Fibroblast of the aortic adventitia (primary cell): ENCODE results near the gene TTC38. TPM values are rescaled to one million over a fixed set of nuclear protein-coding genes. Genes with fewer than 3 reads are reported as not detected.

ENCODE experiments used
- DNase-seq: peaks from one replicate; pipeline ENCODE4 v3.0.0-alpha.2; 2010; ENCODE audit warnings: low read depth
- H3K4me3 ChIP-seq: 2 replicates; pipeline ENCODE4 v1.5.1; 2011; ENCODE audit warnings: low read depth, mild to moderate bottlenecking, control low read depth, low read length, moderate library complexity
- CTCF ChIP-seq: IDR thresholded peaks from 2 replicates; pipeline ENCODE4 v1.5.1; 2011; ENCODE audit warnings: mild to moderate bottlenecking, low read length, control low read depth, inconsistent platforms; ENCODE audit not compliant: insufficient read depth
- total RNA-seq: library from RNA; depleted of rRNA; stranded (reverse); fragments of >200 nt; gene quantifications from 2 replicates; pipeline ENCODE4 v1.2.3, GENCODE V29; 2012; ENCODE audit warnings: low replicate concordance

Gene TTC38
- total RNA-seq, 1 donor: 26.8 TPM

GRCh38 chr22:46318576-46318975 lies 50.8 kb downstream of the TTC38 start:
- no peak for TF ChIP-seq CTCF
- DNase-seq: no peak
- no peak overlapping the region for H3K4me3 ChIP-seq

DNA sequence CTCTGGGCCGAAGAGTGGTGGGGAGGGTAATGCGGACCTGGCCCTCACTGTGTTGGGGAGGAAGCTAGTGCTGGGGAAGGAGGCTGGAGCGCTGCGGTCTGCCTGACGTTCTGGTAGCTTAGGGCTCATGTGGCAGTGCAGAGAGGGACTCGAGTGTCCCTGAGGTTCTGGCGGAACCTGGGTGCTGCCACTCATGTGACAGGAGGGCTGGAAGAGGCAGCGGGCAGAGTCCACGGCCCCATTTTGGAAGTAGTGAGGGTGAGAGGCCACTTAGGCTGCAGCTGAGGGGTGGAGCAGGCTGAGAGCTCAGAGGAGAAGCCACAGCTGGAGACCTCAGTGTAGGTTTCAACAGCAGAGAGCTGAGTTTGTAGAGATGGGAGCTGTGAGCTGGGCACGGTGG lies 51.5 kb downstream of the TTC38 start:
- no peak overlapping the region for H3K4me3 ChIP-seq
- TF ChIP-seq CTCF: no peak
- DNase-seq: no peak

DNA sequence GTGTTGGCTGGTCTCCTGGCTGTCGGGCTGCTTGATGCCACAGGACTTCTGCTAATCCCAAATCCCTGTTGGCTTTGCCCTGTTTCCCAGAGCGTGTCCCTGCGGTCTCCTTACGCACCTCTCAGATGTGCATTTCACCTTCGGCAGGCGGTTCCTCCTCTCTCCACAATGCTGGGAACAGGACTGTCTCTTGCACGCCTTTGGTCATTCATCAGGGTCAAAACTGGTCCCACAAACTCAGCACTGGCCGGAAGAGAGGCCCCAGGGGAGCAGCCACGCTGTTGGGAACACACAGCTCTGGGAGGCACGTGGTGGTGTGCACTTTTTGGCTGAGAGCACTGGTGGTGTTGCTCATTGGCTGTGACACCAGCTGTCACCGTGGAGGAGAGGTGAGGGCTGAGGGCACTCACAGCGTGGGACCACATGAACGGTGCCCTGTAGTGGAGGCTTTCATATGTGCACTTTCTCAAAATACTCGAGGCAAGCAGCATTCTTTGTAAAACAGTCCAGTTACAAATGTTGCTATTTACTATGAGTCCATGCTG lies 52.4 kb downstream of the TTC38 start:
- no peak for TF ChIP-seq CTCF
- no peak for DNase-seq
- no peak overlapping the region for H3K4me3 ChIP-seq

DNA sequence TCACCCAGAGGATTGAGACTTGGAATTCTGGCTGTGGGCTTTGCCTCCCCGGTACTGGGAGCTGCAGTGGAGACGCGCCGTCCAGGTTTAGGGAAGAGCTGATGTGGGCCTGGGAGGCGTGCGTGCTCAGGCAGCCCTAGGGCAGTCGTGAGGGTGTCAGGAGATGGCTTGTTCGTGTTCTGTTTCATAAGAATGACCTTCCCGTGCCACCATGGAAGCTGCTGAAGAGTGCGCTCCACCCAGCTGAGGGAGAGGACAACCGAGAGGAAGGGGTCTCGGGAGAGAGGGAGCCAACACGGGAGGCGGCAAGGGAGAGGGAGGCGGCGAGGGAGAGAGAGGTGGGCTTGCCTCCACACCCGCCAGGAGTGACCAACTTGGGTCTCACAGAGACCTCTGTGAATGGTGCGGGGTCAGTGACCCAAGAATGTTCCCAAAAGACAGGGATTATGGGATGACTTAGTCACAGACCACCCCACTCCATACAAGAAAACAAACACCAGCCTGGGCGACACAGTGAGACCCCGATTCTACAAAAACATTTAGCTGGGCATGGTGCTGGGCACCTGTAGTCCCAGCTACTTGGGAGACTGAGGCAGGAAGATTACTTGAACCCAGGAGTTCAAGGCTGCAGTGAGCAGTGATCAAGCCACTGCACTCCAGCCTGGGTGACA lies 53.0 kb downstream of the TTC38 start:
- DNase-seq: no peak
- no peak overlapping the region for H3K4me3 ChIP-seq
- no peak for TF ChIP-seq CTCF

- no peak overlapping the region for H3K4me3 ChIP-seq
- no peak for TF ChIP-seq CTCF
- DNase-seq: no peak
These were observed 54.9 kb downstream of the TTC38 start for GRCh38 chr22:46322711-46323110.

GRCh38 chr22:46323162-46323561 lies 55.4 kb downstream of the TTC38 start:
- no peak for TF ChIP-seq CTCF
- no peak for DNase-seq
- no peak overlapping the region for H3K4me3 ChIP-seq
